ENCODE data around the gene TMEM212. TPM values are rescaled to one million over a fixed set of nuclear protein-coding genes. Genes with fewer than 3 reads are reported as not detected.
A peak's percentile ranks its signal among the peaks of the same experiment; 100 is the strongest.

Gene TMEM212
- total and polyA plus RNA-seq, 9 of the 15 experiments (the other 6 are each of a cell fraction or from before 2014, with no cell fraction given): not detected

DNA sequence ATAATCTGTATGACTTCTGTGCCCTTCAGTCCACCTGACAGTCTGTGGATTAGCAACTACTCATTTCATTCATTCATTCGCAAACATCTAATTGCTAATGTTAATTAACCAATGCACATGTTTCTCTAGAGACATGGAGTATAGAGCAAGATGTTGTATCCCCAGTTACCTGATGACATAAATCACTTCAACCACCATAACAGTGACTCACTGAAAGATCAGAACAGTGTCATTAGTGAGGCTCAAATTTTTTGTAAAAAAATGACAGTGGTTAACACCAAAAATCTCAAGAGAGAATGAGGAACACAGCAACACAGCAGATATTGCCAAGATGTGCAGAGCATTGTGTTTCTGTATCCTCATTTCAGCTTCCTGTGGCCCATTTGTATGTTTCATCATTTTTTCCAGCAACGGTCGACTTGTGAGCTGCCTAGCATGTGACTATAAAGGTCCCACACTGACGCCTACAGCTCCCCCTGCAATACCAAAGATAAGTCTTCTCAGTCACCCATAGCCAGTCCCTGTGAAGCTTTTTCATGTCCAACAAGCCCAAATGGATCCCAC is 29.2 kb upstream of the TMEM212 start (continued):
- 0 out of 2 replicates have a peak, but pooled peaks have one; percentile 3 for TF ChIP-seq IFI16 (CRISPR knock-in tag; IDR thresholded peaks at IDR 0.05)
- TF ChIP-seq, protein P1, sequence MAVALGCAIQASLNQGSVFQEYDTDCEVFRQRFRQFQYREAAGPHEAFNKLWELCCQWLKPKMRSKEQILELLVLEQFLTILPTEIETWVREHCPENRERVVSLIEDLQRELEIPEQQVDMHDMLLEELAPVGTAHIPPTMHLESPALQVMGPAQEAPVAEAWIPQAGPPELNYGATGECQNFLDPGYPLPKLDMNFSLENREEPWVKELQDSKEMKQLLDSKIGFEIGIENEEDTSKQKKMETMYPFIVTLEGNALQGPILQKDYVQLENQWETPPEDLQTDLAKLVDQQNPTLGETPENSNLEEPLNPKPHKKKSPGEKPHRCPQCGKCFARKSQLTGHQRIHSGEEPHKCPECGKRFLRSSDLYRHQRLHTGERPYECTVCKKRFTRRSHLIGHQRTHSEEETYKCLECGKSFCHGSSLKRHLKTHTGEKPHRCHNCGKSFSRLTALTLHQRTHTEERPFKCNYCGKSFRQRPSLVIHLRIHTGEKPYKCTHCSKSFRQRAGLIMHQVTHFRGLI (CRISPR knock-in tag; IDR thresholded peaks at IDR 0.05): no peak
- no peak for TF ChIP-seq SMARCA5 (IDR thresholded peaks at IDR 0.05)
- TF ChIP-seq BRD4 (IDR thresholded peaks at IDR 0.05): no peak; the same call in 1 of the 2 replicates
- peak; percentile 87 for TF ChIP-seq DPF2 (IDR thresholded peaks at IDR 0.05)
- peak; percentile 76 for TF ChIP-seq EGR1 (conservative IDR thresholded peaks at IDR 0.05)
- no peak for TF ChIP-seq ZNF3 (CRISPR knock-in tag; IDR thresholded peaks at IDR 0.05)
- TF ChIP-seq, protein P2, sequence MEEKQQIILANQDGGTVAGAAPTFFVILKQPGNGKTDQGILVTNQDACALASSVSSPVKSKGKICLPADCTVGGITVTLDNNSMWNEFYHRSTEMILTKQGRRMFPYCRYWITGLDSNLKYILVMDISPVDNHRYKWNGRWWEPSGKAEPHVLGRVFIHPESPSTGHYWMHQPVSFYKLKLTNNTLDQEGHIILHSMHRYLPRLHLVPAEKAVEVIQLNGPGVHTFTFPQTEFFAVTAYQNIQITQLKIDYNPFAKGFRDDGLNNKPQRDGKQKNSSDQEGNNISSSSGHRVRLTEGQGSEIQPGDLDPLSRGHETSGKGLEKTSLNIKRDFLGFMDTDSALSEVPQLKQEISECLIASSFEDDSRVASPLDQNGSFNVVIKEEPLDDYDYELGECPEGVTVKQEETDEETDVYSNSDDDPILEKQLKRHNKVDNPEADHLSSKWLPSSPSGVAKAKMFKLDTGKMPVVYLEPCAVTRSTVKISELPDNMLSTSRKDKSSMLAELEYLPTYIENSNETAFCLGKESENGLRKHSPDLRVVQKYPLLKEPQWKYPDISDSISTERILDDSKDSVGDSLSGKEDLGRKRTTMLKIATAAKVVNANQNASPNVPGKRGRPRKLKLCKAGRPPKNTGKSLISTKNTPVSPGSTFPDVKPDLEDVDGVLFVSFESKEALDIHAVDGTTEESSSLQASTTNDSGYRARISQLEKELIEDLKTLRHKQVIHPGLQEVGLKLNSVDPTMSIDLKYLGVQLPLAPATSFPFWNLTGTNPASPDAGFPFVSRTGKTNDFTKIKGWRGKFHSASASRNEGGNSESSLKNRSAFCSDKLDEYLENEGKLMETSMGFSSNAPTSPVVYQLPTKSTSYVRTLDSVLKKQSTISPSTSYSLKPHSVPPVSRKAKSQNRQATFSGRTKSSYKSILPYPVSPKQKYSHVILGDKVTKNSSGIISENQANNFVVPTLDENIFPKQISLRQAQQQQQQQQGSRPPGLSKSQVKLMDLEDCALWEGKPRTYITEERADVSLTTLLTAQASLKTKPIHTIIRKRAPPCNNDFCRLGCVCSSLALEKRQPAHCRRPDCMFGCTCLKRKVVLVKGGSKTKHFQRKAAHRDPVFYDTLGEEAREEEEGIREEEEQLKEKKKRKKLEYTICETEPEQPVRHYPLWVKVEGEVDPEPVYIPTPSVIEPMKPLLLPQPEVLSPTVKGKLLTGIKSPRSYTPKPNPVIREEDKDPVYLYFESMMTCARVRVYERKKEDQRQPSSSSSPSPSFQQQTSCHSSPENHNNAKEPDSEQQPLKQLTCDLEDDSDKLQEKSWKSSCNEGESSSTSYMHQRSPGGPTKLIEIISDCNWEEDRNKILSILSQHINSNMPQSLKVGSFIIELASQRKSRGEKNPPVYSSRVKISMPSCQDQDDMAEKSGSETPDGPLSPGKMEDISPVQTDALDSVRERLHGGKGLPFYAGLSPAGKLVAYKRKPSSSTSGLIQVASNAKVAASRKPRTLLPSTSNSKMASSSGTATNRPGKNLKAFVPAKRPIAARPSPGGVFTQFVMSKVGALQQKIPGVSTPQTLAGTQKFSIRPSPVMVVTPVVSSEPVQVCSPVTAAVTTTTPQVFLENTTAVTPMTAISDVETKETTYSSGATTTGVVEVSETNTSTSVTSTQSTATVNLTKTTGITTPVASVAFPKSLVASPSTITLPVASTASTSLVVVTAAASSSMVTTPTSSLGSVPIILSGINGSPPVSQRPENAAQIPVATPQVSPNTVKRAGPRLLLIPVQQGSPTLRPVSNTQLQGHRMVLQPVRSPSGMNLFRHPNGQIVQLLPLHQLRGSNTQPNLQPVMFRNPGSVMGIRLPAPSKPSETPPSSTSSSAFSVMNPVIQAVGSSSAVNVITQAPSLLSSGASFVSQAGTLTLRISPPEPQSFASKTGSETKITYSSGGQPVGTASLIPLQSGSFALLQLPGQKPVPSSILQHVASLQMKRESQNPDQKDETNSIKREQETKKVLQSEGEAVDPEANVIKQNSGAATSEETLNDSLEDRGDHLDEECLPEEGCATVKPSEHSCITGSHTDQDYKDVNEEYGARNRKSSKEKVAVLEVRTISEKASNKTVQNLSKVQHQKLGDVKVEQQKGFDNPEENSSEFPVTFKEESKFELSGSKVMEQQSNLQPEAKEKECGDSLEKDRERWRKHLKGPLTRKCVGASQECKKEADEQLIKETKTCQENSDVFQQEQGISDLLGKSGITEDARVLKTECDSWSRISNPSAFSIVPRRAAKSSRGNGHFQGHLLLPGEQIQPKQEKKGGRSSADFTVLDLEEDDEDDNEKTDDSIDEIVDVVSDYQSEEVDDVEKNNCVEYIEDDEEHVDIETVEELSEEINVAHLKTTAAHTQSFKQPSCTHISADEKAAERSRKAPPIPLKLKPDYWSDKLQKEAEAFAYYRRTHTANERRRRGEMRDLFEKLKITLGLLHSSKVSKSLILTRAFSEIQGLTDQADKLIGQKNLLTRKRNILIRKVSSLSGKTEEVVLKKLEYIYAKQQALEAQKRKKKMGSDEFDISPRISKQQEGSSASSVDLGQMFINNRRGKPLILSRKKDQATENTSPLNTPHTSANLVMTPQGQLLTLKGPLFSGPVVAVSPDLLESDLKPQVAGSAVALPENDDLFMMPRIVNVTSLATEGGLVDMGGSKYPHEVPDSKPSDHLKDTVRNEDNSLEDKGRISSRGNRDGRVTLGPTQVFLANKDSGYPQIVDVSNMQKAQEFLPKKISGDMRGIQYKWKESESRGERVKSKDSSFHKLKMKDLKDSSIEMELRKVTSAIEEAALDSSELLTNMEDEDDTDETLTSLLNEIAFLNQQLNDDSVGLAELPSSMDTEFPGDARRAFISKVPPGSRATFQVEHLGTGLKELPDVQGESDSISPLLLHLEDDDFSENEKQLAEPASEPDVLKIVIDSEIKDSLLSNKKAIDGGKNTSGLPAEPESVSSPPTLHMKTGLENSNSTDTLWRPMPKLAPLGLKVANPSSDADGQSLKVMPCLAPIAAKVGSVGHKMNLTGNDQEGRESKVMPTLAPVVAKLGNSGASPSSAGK (IDR thresholded peaks at IDR 0.05): peak; percentile 92
- no peak for TF ChIP-seq ZSCAN29 (IDR thresholded peaks at IDR 0.05)
- TF ChIP-seq, protein P3, sequence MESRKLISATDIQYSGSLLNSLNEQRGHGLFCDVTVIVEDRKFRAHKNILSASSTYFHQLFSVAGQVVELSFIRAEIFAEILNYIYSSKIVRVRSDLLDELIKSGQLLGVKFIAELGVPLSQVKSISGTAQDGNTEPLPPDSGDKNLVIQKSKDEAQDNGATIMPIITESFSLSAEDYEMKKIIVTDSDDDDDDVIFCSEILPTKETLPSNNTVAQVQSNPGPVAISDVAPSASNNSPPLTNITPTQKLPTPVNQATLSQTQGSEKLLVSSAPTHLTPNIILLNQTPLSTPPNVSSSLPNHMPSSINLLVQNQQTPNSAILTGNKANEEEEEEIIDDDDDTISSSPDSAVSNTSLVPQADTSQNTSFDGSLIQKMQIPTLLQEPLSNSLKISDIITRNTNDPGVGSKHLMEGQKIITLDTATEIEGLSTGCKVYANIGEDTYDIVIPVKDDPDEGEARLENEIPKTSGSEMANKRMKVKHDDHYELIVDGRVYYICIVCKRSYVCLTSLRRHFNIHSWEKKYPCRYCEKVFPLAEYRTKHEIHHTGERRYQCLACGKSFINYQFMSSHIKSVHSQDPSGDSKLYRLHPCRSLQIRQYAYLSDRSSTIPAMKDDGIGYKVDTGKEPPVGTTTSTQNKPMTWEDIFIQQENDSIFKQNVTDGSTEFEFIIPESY (CRISPR knock-in tag; IDR thresholded peaks at IDR 0.05): peak; percentile 52; the same call in 1 of the 2 replicates
- no peak for TF ChIP-seq SAFB (IDR thresholded peaks at IDR 0.05; ENCODE audit: borderline replicate concordance, low read depth, low read length)
- no peak for TF ChIP-seq TSC22D4 (tag; IDR thresholded peaks at IDR 0.05)
- no peak for TF ChIP-seq ZC3H4 (CRISPR knock-in tag; IDR thresholded peaks at IDR 0.05; ENCODE audit: borderline replicate concordance)
- TF ChIP-seq, protein P4, sequence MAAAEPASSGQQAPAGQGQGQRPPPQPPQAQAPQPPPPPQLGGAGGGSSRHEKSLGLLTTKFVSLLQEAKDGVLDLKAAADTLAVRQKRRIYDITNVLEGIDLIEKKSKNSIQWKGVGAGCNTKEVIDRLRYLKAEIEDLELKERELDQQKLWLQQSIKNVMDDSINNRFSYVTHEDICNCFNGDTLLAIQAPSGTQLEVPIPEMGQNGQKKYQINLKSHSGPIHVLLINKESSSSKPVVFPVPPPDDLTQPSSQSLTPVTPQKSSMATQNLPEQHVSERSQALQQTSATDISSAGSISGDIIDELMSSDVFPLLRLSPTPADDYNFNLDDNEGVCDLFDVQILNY (CRISPR knock-in tag; IDR thresholded peaks at IDR 0.05): no peak
